PC-3 (cell line): ENCODE results near the gene BSN. TPM values are rescaled to one million over a fixed set of nuclear protein-coding genes. Genes with fewer than 3 reads are reported as not detected.

Experiments used
- ATAC-seq: fragments of 200-7000 bp; cut with Tn5 transposase; 2 replicates; pipeline ENCODE4 v1.9.1; 2020; ENCODE audit warnings: mild to moderate bottlenecking, moderate library complexity
- BruUV-seq: library from RNA; stranded (reverse); fragments of 400-500 nt; replicated peaks from 2 replicates; lab custom pipeline; 2021; lab: Mats Ljungman, UMichigan
- CTCF ChIA-PET: fragments of 300-600 bp; sonication (Branson Sonifier 250); formaldehyde crosslinking; loops from one replicate; lab custom pipeline; 2022; ENCODE audit warnings: antibody characterized with exemption; lab: Charles Lee
- POLR2A ChIA-PET: fragments of 300-600 bp; sonication (Branson Sonifier 250); formaldehyde crosslinking; loops from one replicate; lab custom pipeline; 2022; ENCODE audit warnings: antibody characterized with exemption; ENCODE audit not compliant: unreplicated experiment; lab: Charles Lee
- DNase-seq: peaks from one replicate; pipeline ENCODE4 v3.0.0-alpha.2; 2015
- H2AFZ ChIP-seq: fragments of 300-600 bp; sonication (generic); 2 replicates; pipeline ENCODE4 v1.6.0; 2016; ENCODE audit warnings: antibody characterized with exemption, low read length
- H3F3A ChIP-seq: fragments of 300-600 bp; sonication (generic); one replicate; pipeline ENCODE4 v1.6.0; 2017; ENCODE audit warnings: antibody characterized with exemption, low read length, control low read depth, mild to moderate bottlenecking; ENCODE audit not compliant: unreplicated experiment
- H3K27ac ChIP-seq: fragments of 300-600 bp; sonication (generic); 2 replicates; pipeline ENCODE4 v1.5.1; 2016; ENCODE audit warnings: mild to moderate bottlenecking, low read length
- H3K27me3 ChIP-seq: fragments of 300-600 bp; sonication (generic); 2 replicates; pipeline ENCODE4 v1.6.1; 2016; ENCODE audit warnings: low read length, mixed read lengths
- H3K36me3 ChIP-seq: fragments of 300-600 bp; sonication (generic); 2 replicates; pipeline ENCODE4 v1.6.1; 2016; ENCODE audit warnings: low read depth, mixed run types, low read length, mixed read lengths
- H3K4me1 ChIP-seq: fragments of 300-600 bp; sonication (generic); 2 replicates; pipeline ENCODE4 v1.5.1; 2016; ENCODE audit warnings: low read length; ENCODE audit not compliant: insufficient read depth
- H3K4me2 ChIP-seq: fragments of 300-600 bp; sonication (generic); 2 replicates; pipeline ENCODE4 v1.6.0; 2016; ENCODE audit warnings: low read length
- H3K4me3 ChIP-seq: fragments of 300-600 bp; sonication (generic); 2 replicates; pipeline ENCODE4 v1.5.1; 2016; ENCODE audit warnings: mild to moderate bottlenecking, low read length, mixed read lengths
- H3K79me2 ChIP-seq: fragments of 300-600 bp; sonication (generic); 2 replicates; pipeline ENCODE4 v1.6.1; 2017; ENCODE audit warnings: low read length, mixed read lengths
- H3K9ac ChIP-seq: fragments of 300-600 bp; sonication (generic); 2 replicates; pipeline ENCODE4 v1.6.0; 2016; ENCODE audit warnings: mild to moderate bottlenecking, low read length
- H3K9me2 ChIP-seq: fragments of 300-600 bp; sonication (generic); replicated peaks from 2 replicates; pipeline ENCODE4 v1.6.1; 2016; ENCODE audit warnings: mixed run types, low read length, mixed read lengths
- H3K9me3 ChIP-seq: fragments of 300-600 bp; sonication (generic); 2 replicates; pipeline ENCODE4 v1.6.1; 2016; ENCODE audit warnings: low read length, mixed read lengths
- H4K20me1 ChIP-seq: fragments of 300-600 bp; sonication (generic); 2 replicates; pipeline ENCODE4 v1.6.1; 2016; ENCODE audit warnings: low read length, mixed read lengths
- CTCF ChIP-seq: fragments of 300-600 bp; sonication (generic); conservative IDR thresholded peaks from 2 replicates; pipeline ENCODE4 v1.5.1; 2017; ENCODE audit warnings: antibody characterized with exemption, low read depth, mild to moderate bottlenecking, low read length
- EZH2 ChIP-seq: fragments of 300-600 bp; sonication (generic); IDR thresholded peaks from one replicate; pipeline ENCODE4 v1.6.1; 2017; ENCODE audit warnings: antibody characterized with exemption, mild to moderate bottlenecking, low read length; ENCODE audit not compliant: unreplicated experiment
- EZH2phosphoT487 ChIP-seq: fragments of 300-600 bp; sonication (generic); IDR thresholded peaks from 2 replicates; pipeline ENCODE4 v1.6.1; 2018; ENCODE audit warnings: mild to moderate bottlenecking, antibody characterized with exemption, low read length, borderline replicate concordance
- intact Hi-C: fragments of 100-400 bp; cut with micrococcal nuclease; formaldehyde crosslinking; loops from 2 replicates; pipeline ENCODE4 v1.9.0; 2023
- total RNA-seq: library from RNA; depleted of rRNA; stranded (reverse); fragments of >200 nt; gene quantifications from 2 replicates; pipeline ENCODE4 v1.2.3, GENCODE V29; 2014

The BSN gene
- total RNA-seq, 1 experiment from 2014 or later = 0.80 TPM

GRCh38 chr3:49611291-49611690, 57.0 kb downstream of the BSN start:
- no peaks in the 10 kb centered on the region for H3K4me1 ChIP-seq
- no peaks in the 10 kb centered on the region for H3K79me2 ChIP-seq
- H3K9me2 ChIP-seq = no peaks in the 10 kb centered on the region
- no peak overlapping the region for H2AFZ ChIP-seq
- no peaks in the 10 kb centered on the region for H3F3A ChIP-seq
- H3K9me3 ChIP-seq = no peaks in the 10 kb centered on the region
- no peaks in the 10 kb centered on the region for H4K20me1 ChIP-seq
- H3K27me3 ChIP-seq = no peaks in the 10 kb centered on the region
- H3K4me3 ChIP-seq = no peak overlapping the region
- H3K4me2 ChIP-seq = no peak overlapping the region
- H3K36me3 ChIP-seq = no peaks in the 10 kb centered on the region
- no peak overlapping the region for H3K9ac ChIP-seq
- CTCF ChIA-PET = no interaction called here
- POLR2A ChIA-PET = no interaction called here
- H3K27ac ChIP-seq = no peak overlapping the region
- no TSS peak for BruUV-seq
- TF ChIP-seq CTCF = no peak
- TF ChIP-seq EZH2phosphoT487 = no peak
- TF ChIP-seq EZH2 = no peak
- ATAC-seq (no peak), DNase-seq (no peak)
- intact Hi-C loops = loop anchor here (1.0 kb wide), 1 partner anchor 22 kb away; no protein-coding TSS in a partner anchor

- H3K79me2 ChIP-seq = no peaks in the 10 kb centered on the region
- H3K4me2 ChIP-seq = no peak overlapping the region
- BruUV-seq = no TSS peak
- intact Hi-C loops = loop anchor here (1.0 kb wide), 1 partner anchor 22 kb away; no protein-coding TSS in a partner anchor
- H3F3A ChIP-seq = no peaks in the 10 kb centered on the region
- H4K20me1 ChIP-seq = no peaks in the 10 kb centered on the region
- POLR2A ChIA-PET = no interaction called here
- H3K9ac ChIP-seq = no peak overlapping the region
- no peak overlapping the region for H3K4me3 ChIP-seq
- no peak for TF ChIP-seq CTCF
- TF ChIP-seq EZH2 = no peak
- TF ChIP-seq EZH2phosphoT487 = no peak
- no peaks in the 10 kb centered on the region for H3K9me2 ChIP-seq
- H3K9me3 ChIP-seq = no peaks in the 10 kb centered on the region
- ATAC-seq (no peak), DNase-seq (no peak)
- H3K27ac ChIP-seq = no peak overlapping the region
- no peaks in the 10 kb centered on the region for H3K4me1 ChIP-seq
- H3K36me3 ChIP-seq = no peaks in the 10 kb centered on the region
- CTCF ChIA-PET = interaction anchor here (0.7 kb wide), 1 partner anchor 89 kb away, joined by 4 read pairs; no protein-coding TSS in a partner anchor
- no peaks in the 10 kb centered on the region for H3K27me3 ChIP-seq
- H2AFZ ChIP-seq = no peak overlapping the region
Measured at GRCh38 chr3:49611719-49612118, 57.4 kb downstream of the BSN start.

- no peaks in the 10 kb centered on the region for H3F3A ChIP-seq
- H3K9ac ChIP-seq = no peak overlapping the region
- ChIA-PET POLR2A (no interaction called here), CTCF (no interaction called here)
- no peaks in the 10 kb centered on the region for H4K20me1 ChIP-seq
- intact Hi-C loops = no loop called here
- ATAC-seq (no peak), DNase-seq (no peak)
- no peaks in the 10 kb centered on the region for H3K27me3 ChIP-seq
- H3K27ac ChIP-seq = no peak overlapping the region
- no peaks in the 10 kb centered on the region for H3K36me3 ChIP-seq
- H3K9me2 ChIP-seq = no peaks in the 10 kb centered on the region
- no TSS peak for BruUV-seq
- TF ChIP-seq EZH2phosphoT487 = no peak
- no peak for TF ChIP-seq CTCF
- no peak for TF ChIP-seq EZH2
- H3K4me3 ChIP-seq = no peak overlapping the region
- no peak overlapping the region for H3K4me2 ChIP-seq
- no peaks in the 10 kb centered on the region for H3K4me1 ChIP-seq
- H2AFZ ChIP-seq = no peak overlapping the region
- no peaks in the 10 kb centered on the region for H3K79me2 ChIP-seq
- H3K9me3 ChIP-seq = no peaks in the 10 kb centered on the region
Measured at GRCh38 chr3:49614936-49615335, 60.7 kb downstream of the BSN start.
